NCI-H2227 (cell line): ENCODE results near the gene SUPT20HL2.
"Not testable (repeated sequence)": the region's sequence is repeated elsewhere in the genome, so short reads cannot be mapped to it uniquely, and the experiment has no call there.

ENCODE experiments used
- DNase-seq: peaks from one replicate; lab custom pipeline; 2025; ENCODE audit not compliant: unreplicated experiment; lab: John Stamatoyannopoulos, UW

SUPT20HL2 gene

GRCh38 chrX:24309580-24310374 lies 4.1 kb downstream of the SUPT20HL2 start:
- not testable (repeated sequence) for DNase-seq

GRCh38 chrX:24308803-24309202 lies 5.1 kb downstream of the SUPT20HL2 start:
- not testable (repeated sequence) for DNase-seq

- peak; percentile 35 for DNase-seq
Observed at GRCh38 chrX:24306440-24306839, 7.4 kb downstream of the SUPT20HL2 start.

GRCh38 chrX:24305905-24306304 lies 8.0 kb downstream of the SUPT20HL2 start:
- no peak for DNase-seq

GRCh38 chrX:24301806-24302205 lies 12.1 kb downstream of the SUPT20HL2 start:
- no peak for DNase-seq

GRCh38 chrX:24301060-24301459 lies 12.8 kb downstream of the SUPT20HL2 start:
- no peak for DNase-seq

GRCh38 chrX:24298191-24298590 lies 15.7 kb downstream of the SUPT20HL2 start:
- DNase-seq: no peak

- DNase-seq: peak; percentile 7
Observed at GRCh38 chrX:24294619-24295018, 19.2 kb downstream of the SUPT20HL2 start.

GRCh38 chrX:24293412-24293811 lies 20.5 kb downstream of the SUPT20HL2 start:
- DNase-seq: no peak

- no peak for DNase-seq
Observed at GRCh38 chrX:24292353-24292752, 21.5 kb downstream of the SUPT20HL2 start.

- no peak for DNase-seq
Observed at GRCh38 chrX:24285082-24285481, 28.8 kb downstream of the SUPT20HL2 start.

GRCh38 chrX:24283127-24283794 lies 30.6 kb downstream of the SUPT20HL2 start:
- no peak for DNase-seq

- DNase-seq: peak; percentile 4
Observed at GRCh38 chrX:24282381-24283126, 31.3 kb downstream of the SUPT20HL2 start.

- no peak for DNase-seq
Observed at GRCh38 chrX:24277405-24277804, 36.5 kb downstream of the SUPT20HL2 start.

GRCh38 chrX:24276015-24276414 lies 37.9 kb downstream of the SUPT20HL2 start:
- no peak for DNase-seq

GRCh38 chrX:24271262-24271661 lies 42.6 kb downstream of the SUPT20HL2 start:
- no peak for DNase-seq

- DNase-seq: no peak
Observed at GRCh38 chrX:24268786-24269185, 45.1 kb downstream of the SUPT20HL2 start.

GRCh38 chrX:24266996-24267395 lies 46.9 kb downstream of the SUPT20HL2 start:
- no peak for DNase-seq

GRCh38 chrX:24264383-24264782 lies 49.5 kb downstream of the SUPT20HL2 start:
- no peak for DNase-seq

GRCh38 chrX:24262309-24262708 lies 51.6 kb downstream of the SUPT20HL2 start:
- DNase-seq: no peak
